ENCODE results near the gene KAT6B.

KAT6B gene

GRCh38 chr10:74831518-74832120 is 5.2 kb downstream of the KAT6B start:
- H3K9me3 Mint-ChIP-seq = no peaks in the 10 kb centered on the region
- peaks cover 68% of the 10 kb centered on the region for H3K4me1 Mint-ChIP-seq (ENCODE audit: low read depth)
- no peak for DNase-seq
- peak overlapping the region; percentile 32 for H3K27ac Mint-ChIP-seq
- H3K27me3 Mint-ChIP-seq = no peaks in the 10 kb centered on the region
- H3K36me3 Mint-ChIP-seq (ENCODE audit: low read depth) = peaks cover 16% of the 10 kb centered on the region
- H3K4me3 Mint-ChIP-seq = no peak overlapping the region

- Mint-ChIP-seq H3K4me3 (no peak overlapping the region), H3K4me1 (ENCODE audit: low read depth) (peaks cover 57% of the 10 kb centered on the region), H3K27me3 (no peaks in the 10 kb centered on the region), H3K36me3 (ENCODE audit: low read depth) (peaks cover 26% of the 10 kb centered on the region), H3K9me3 (no peaks in the 10 kb centered on the region), H3K27ac (no peak overlapping the region)
- no peak for DNase-seq
Measured at GRCh38 chr10:74835963-74836362, 9.6 kb downstream of the KAT6B start.

- peaks cover 29% of the 10 kb centered on the region for H3K36me3 Mint-ChIP-seq (ENCODE audit: low read depth)
- peaks cover 54% of the 10 kb centered on the region for H3K4me1 Mint-ChIP-seq (ENCODE audit: low read depth)
- H3K4me3 Mint-ChIP-seq = no peak overlapping the region
- no peak overlapping the region for H3K27ac Mint-ChIP-seq
- DNase-seq = no peak
- H3K27me3 Mint-ChIP-seq = no peaks in the 10 kb centered on the region
- no peaks in the 10 kb centered on the region for H3K9me3 Mint-ChIP-seq
Measured at GRCh38 chr10:74836877-74837276, 10.5 kb downstream of the KAT6B start.

- H3K27me3 Mint-ChIP-seq = no peaks in the 10 kb centered on the region
- peaks cover 58% of the 10 kb centered on the region for H3K4me1 Mint-ChIP-seq (ENCODE audit: low read depth)
- H3K9me3 Mint-ChIP-seq = no peaks in the 10 kb centered on the region
- H3K27ac Mint-ChIP-seq = no peak overlapping the region
- peaks cover 34% of the 10 kb centered on the region for H3K36me3 Mint-ChIP-seq (ENCODE audit: low read depth)
- DNase-seq = no peak
- H3K4me3 Mint-ChIP-seq = no peak overlapping the region
Measured at GRCh38 chr10:74837743-74838142, 11.3 kb downstream of the KAT6B start.

GRCh38 chr10:74839708-74840107 is 13.3 kb downstream of the KAT6B start:
- peaks cover 48% of the 10 kb centered on the region for H3K36me3 Mint-ChIP-seq (ENCODE audit: low read depth)
- H3K27ac Mint-ChIP-seq = no peak overlapping the region
- H3K9me3 Mint-ChIP-seq = no peaks in the 10 kb centered on the region
- H3K27me3 Mint-ChIP-seq = no peaks in the 10 kb centered on the region
- no peak for DNase-seq
- H3K4me1 Mint-ChIP-seq (ENCODE audit: low read depth) = peaks cover 53% of the 10 kb centered on the region
- no peak overlapping the region for H3K4me3 Mint-ChIP-seq

GRCh38 chr10:74841265-74841973 is 15.0 kb downstream of the KAT6B start:
- Mint-ChIP-seq H3K27me3 (no peaks in the 10 kb centered on the region), H3K4me1 (ENCODE audit: low read depth) (peaks cover 41% of the 10 kb centered on the region), H3K9me3 (no peaks in the 10 kb centered on the region), H3K4me3 (no peak overlapping the region), H3K27ac (peak overlapping the region; percentile 20), H3K36me3 (ENCODE audit: low read depth) (peaks cover 43% of the 10 kb centered on the region)
- DNase-seq = no peak

- H3K4me1 Mint-ChIP-seq (ENCODE audit: low read depth) = peaks cover 42% of the 10 kb centered on the region
- H3K27me3 Mint-ChIP-seq = no peaks in the 10 kb centered on the region
- H3K27ac Mint-ChIP-seq = peak overlapping the region; percentile 19
- H3K4me3 Mint-ChIP-seq = no peak overlapping the region
- no peak for DNase-seq
- H3K36me3 Mint-ChIP-seq (ENCODE audit: low read depth) = peaks cover 43% of the 10 kb centered on the region
- H3K9me3 Mint-ChIP-seq = no peaks in the 10 kb centered on the region
Measured at GRCh38 chr10:74842301-74842954, 16.0 kb downstream of the KAT6B start.

- H3K4me3 Mint-ChIP-seq = no peak overlapping the region
- H3K27ac Mint-ChIP-seq = no peak overlapping the region
- H3K36me3 Mint-ChIP-seq (ENCODE audit: low read depth) = peaks cover 34% of the 10 kb centered on the region
- peaks cover 27% of the 10 kb centered on the region for H3K4me1 Mint-ChIP-seq (ENCODE audit: low read depth)
- no peak for DNase-seq
- H3K9me3 Mint-ChIP-seq = no peaks in the 10 kb centered on the region
- H3K27me3 Mint-ChIP-seq = no peaks in the 10 kb centered on the region
Measured at GRCh38 chr10:74846958-74847357, 20.6 kb downstream of the KAT6B start.

- peaks cover 48% of the 10 kb centered on the region for H3K4me1 Mint-ChIP-seq (ENCODE audit: low read depth)
- H3K4me3 Mint-ChIP-seq = no peak overlapping the region
- H3K27me3 Mint-ChIP-seq = no peaks in the 10 kb centered on the region
- DNase-seq = no peak
- no peaks in the 10 kb centered on the region for H3K9me3 Mint-ChIP-seq
- peaks cover 20% of the 10 kb centered on the region for H3K36me3 Mint-ChIP-seq (ENCODE audit: low read depth)
- peak overlapping the region; percentile 73 for H3K27ac Mint-ChIP-seq
Measured at GRCh38 chr10:74851831-74852230, 25.4 kb downstream of the KAT6B start.

- Mint-ChIP-seq H3K36me3 (ENCODE audit: low read depth) (peaks cover 23% of the 10 kb centered on the region), H3K9me3 (no peaks in the 10 kb centered on the region), H3K27me3 (no peaks in the 10 kb centered on the region), H3K4me1 (ENCODE audit: low read depth) (peaks cover 51% of the 10 kb centered on the region), H3K27ac (peak overlapping the region; percentile 73), H3K4me3 (no peak overlapping the region)
- no peak for DNase-seq
Measured at GRCh38 chr10:74852381-74852780, 26.0 kb downstream of the KAT6B start.

GRCh38 chr10:74854610-74855009 is 28.2 kb downstream of the KAT6B start:
- peaks cover 54% of the 10 kb centered on the region for H3K4me1 Mint-ChIP-seq (ENCODE audit: low read depth)
- H3K36me3 Mint-ChIP-seq (ENCODE audit: low read depth) = peaks cover 18% of the 10 kb centered on the region
- H3K27me3 Mint-ChIP-seq = no peaks in the 10 kb centered on the region
- H3K4me3 Mint-ChIP-seq = peak overlapping the region; percentile 1
- DNase-seq = no peak
- no peaks in the 10 kb centered on the region for H3K9me3 Mint-ChIP-seq
- peak overlapping the region; percentile 77 for H3K27ac Mint-ChIP-seq

GRCh38 chr10:74855027-74855426 is 28.6 kb downstream of the KAT6B start:
- no peak for DNase-seq
- peak overlapping the region; percentile 1 for H3K4me3 Mint-ChIP-seq
- peaks cover 18% of the 10 kb centered on the region for H3K36me3 Mint-ChIP-seq (ENCODE audit: low read depth)
- H3K27me3 Mint-ChIP-seq = no peaks in the 10 kb centered on the region
- H3K4me1 Mint-ChIP-seq (ENCODE audit: low read depth) = peaks cover 56% of the 10 kb centered on the region
- H3K9me3 Mint-ChIP-seq = no peaks in the 10 kb centered on the region
- H3K27ac Mint-ChIP-seq = peak overlapping the region; percentile 77

- Mint-ChIP-seq H3K27ac (peak overlapping the region; percentile 77), H3K4me1 (ENCODE audit: low read depth) (peaks cover 56% of the 10 kb centered on the region), H3K4me3 (no peak overlapping the region), H3K36me3 (ENCODE audit: low read depth) (peaks cover 18% of the 10 kb centered on the region), H3K27me3 (no peaks in the 10 kb centered on the region), H3K9me3 (no peaks in the 10 kb centered on the region)
- no peak for DNase-seq
Measured at GRCh38 chr10:74855439-74855838, 29.0 kb downstream of the KAT6B start.

GRCh38 chr10:74856940-74857339 is 30.5 kb downstream of the KAT6B start:
- Mint-ChIP-seq H3K27ac (no peak overlapping the region), H3K36me3 (ENCODE audit: low read depth) (peaks cover 14% of the 10 kb centered on the region), H3K9me3 (no peaks in the 10 kb centered on the region), H3K4me1 (ENCODE audit: low read depth) (peaks cover 52% of the 10 kb centered on the region), H3K4me3 (no peak overlapping the region), H3K27me3 (no peaks in the 10 kb centered on the region)
- DNase-seq = no peak

- H3K4me3 Mint-ChIP-seq = no peak overlapping the region
- H3K4me1 Mint-ChIP-seq (ENCODE audit: low read depth) = peaks cover 49% of the 10 kb centered on the region
- no peaks in the 10 kb centered on the region for H3K27me3 Mint-ChIP-seq
- H3K36me3 Mint-ChIP-seq (ENCODE audit: low read depth) = peaks cover 14% of the 10 kb centered on the region
- H3K9me3 Mint-ChIP-seq = no peaks in the 10 kb centered on the region
- H3K27ac Mint-ChIP-seq = no peak overlapping the region
- no peak for DNase-seq
Measured at GRCh38 chr10:74857586-74857985, 31.2 kb downstream of the KAT6B start.
